EL (cell line): Measurements from ENCODE around the gene ATAT1.
"Not testable (repeated sequence)": the region's sequence is repeated elsewhere in the genome, so short reads cannot be mapped to it uniquely, and the experiment has no call there.

Experiments used
- DNase-seq: peaks from one replicate; pipeline ENCODE4 v3.0.0-alpha.2; 2016

Gene ATAT1

DNA sequence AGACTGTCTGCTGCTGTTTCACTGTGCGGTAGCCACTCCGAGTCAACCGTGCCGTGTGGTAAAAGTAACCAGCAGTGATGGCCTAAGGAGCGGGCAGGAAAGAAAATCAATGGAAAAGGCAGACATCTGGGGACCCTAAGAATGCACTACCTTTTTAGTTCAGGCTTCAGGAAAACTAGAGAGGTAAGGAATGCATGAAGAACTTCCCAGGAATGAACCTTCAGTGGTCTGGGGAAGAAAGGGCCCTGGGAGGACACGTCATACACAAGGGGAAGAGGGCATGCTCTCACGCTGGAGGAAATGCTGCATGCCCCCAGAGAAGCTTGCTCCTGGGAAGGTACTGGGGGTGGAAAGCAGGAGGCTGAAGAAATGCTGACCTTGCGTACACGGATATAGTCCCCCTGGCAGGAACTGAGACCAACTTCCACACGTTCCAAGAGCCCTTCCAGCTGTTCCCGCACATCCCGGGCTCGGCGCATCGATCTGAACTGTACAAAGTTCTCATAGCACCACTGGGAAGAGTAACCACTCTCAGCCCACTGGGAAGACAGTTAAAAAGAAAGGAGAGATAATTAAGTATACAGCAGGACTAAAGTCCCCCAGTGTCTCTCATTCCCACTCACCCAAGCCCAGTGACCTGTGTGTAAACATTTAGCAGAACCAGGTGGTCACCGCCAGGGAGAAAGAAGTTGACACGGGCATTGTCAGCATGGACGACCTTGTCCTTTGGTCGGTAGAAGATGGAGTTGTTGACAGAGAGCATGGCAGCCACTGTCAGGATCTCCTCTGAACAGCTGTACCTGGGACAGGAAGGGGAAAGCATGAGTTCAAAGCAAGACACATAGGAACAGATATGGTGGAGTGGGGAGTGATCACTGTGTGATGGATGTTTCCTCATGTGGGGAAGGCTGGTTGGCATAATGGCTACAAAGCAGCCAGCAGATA lies 28.4 kb downstream of the ATAT1 start:
- DNase-seq, result no peak

DNA sequence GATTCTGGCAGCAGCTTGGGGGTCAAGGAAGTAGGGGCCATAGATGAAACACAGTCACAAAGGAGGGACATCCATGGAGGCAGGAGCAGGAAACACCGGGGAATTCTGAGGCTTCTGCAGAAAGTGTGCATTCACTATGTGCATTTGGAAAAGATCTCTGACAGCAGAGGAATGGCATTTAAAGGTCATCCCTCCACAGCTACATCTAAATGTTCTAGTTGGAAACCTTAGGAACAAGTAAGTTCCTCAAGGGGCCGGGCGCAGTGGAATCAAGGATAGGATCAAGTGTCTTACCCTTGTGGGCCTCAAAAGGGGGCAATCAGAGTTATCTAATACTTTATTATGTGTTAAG lies 29.0 kb downstream of the ATAT1 start:
- DNase-seq, result peak; percentile 25

DNA sequence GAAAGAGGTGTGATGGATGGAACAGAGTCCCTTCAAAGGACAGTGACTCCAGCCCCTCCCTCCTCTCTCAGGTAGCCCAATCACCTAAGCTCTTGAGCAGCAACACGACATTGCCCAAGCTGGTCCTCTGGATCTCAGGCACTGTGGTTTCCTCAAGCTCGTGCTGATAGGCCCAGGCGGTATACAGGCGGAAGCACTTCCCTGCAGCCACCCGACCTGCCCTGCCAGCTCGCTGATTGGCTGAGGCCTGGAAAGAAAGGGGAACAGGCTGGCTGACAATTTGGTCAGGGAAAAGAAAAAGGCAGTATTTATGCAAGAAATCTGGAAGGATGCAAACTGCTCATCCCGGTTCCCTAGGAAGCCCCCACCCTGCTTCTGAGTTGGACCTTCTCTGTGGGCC lies 29.8 kb downstream of the ATAT1 start:
- DNase-seq, result no peak

DNA sequence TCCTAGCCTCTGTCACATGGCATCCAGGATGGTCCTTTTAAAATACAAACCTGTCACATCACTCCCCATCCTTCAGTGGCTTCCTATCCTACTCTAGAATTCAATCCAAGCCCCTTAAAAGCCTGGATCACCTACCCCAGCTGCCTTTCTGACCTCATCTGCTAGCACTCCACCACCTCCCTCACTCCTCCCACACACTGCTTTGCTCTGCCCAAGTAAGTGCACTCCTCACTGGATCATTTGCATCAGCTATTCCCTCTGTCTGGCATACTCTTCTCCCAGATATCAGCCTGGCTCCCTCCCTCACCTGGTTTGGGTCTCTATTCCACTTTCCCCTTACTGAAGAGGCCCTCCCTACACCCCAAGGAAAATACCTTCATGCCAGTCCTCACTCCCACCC lies 30.8 kb downstream of the ATAT1 start:
- no peak for DNase-seq

DNA sequence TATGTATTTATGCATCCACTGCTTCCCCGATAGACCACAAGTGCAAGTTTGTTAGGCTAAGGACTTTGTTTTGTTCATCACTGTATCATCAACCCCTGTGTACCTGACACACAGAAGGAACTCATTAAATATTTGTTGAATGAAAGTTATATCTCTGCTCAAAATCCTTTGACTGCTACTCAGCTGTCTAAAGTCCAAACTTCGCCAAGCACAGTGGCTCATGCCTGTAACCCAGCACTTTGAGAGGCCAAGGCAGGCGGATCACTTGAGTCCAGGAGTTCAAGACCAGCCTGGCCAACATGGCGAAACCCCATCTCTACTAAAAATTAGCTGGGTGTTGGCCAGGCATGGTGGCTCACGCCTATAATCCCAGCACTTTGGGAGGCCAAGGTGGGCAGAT lies 31.2 kb downstream of the ATAT1 start:
- DNase-seq, result not testable (repeated sequence)

DNA sequence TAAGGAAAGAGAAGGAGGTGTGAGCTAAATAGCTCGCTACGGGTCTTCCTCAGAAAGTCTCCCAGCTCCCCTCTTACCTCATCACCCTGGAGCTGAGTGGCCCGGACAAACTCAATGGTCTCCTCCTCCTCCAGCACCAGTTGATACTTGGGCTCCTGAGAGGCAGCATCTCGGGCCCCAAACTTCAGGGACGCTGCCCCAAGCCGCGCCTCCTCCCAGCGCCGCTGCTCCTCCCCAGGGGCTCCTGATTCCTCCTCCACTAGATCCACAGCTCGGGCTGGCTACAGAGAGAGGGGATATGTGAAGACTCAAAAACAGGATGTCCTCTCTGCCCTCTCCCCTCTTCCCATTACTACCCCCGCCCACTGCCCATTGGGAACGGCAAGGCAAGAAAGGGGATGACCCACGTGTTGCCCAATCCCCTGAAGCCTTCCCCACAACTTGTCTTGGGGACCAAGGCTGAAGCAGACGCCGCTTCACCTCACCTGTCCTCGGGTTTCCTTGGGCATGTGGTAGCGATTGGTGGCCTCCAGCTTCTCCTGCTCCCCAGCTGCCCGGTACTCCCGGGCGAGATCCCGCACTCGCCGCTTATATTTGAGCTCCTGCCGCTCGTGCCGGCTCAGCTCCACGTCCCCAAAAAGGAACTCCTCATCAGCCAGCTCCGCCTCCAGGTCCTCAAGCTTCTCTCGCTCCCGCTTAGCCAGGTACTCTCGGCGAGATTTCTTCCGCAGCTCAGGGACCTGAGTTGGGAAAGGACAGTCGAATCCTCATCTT lies 38.5 kb downstream of the ATAT1 start:
- DNase-seq, result no peak

DNA sequence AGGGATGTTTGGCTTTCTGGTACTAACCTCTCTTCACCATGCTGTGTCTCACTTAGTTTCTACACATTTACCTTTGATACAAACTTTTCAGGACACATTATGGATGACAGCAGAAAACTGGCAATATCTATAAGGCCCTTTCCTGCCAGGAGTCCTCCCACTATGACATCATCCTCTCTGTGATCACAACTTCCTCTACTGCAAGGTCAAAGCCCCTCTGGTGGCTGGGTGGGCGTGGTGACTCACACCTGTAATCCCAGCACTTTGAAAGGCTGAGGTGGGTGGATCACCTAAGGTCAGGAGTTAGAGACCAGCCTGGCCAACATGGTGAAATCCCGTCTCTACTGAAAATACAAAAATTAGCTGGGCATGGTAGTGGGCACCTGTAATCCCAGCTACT lies 39.6 kb downstream of the ATAT1 start:
- DNase-seq, result peak; percentile 34

DNA sequence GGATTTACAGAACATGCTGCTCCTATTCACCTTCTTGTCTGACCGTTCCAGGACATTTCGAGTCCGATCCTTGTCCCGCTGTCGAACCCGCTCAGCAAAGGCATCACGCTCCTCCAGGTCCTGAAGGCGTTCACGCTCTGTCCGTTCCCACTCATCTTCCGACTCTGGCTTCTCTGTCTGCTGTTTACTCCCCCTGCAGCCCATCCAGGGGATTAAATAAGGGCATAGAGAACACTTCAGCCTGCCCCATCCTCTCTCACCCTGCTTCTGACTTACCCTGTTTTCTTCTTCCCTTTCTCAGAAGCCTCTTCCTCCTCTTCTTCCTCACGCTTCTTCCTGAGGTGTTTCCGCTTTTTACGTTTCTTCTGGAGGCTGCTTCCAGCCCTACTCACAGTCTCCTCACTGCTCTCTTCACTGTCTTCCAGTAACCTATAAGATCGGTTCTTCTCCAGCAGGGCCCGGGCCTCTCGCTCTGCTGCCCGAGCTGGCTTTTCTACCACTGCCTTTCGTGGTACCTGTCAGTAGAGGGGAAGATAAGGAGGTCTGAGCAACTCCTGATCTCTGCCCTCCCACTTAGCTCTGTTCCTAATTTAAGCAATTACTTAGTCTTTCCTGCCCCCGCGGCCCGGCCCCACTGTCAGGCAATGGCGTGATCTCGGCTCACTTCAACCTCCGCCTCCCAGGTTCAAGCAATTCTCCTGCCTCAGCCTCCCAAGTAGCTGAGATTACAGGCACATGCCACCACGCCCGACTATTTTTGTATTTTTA lies 44.3 kb downstream of the ATAT1 start:
- DNase-seq, result no peak

DNA sequence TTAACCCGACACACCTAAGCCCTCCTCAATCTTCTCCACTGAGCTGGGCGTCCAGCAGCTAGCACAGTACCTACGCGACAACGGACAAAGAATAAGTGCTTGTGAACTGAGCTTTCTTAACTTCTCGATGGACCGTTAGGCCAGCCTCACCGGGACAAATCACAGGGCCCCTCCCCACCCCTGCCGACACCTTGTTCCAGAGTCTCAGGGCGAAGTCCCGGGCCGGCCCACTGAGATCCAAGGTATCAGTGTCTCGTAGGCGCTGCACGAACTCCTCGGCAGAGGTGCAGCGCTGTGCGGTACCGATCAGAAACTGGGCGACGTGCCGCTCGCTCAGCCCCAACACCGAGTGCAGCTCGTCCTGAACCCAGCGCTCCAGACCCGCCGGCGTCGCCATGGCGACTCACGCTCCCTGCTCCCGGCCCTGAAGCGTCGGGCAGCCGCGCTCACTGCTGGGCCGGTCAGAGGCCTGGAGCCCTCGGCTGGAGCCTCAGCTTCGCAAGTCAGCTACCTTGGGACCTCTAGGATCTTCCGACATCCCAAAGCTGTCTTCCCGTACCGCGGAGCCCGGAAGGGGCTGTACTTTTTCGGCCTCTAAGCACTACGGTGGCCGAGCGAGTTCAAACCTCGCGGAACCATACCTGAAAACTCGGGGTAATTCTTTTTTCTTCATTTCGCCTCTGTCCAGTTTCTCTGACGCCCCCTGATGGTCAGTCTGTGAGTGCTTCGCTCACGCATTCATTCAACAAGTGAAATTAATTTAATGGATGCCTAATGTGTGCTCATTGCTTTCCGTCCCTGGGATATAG lies 46.0 kb downstream of the ATAT1 start, which contains the start of gene DHX16:
TSS of gene DHX16 (minus strand) at position 562 of the 809 bp plus-strand sequence. CDS start at position 397, 165 bp downstream.
- peak; percentile 98 for DNase-seq

DNA sequence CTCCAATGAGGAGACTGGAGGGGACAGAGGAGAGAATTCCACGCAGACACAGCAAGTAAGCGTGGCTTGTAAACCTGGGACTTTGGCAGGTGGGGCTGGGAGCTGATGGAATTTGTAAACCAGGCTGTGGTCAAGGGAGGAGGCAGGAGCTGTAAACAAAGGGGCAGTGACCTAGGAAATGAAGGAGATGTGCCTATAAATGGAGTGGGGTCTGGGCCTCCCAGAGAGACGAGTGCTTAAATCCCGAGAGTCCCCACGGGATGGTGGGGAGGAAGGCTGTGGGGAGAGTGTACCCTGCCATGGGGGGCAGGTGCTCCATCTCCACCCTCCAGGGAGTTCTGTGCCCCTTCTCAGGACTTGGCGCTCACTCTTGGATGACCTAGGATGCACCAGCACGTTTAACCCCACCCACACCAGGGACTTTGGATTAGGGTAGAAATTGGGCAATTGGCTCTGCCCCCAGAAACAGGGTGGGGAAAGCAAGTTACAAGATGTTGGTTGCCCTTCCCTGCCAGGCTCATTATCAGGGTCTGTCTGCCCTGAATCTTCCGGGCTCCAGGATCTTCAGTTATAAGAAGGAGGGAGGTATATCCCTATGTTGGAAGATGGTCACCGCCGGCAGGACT lies 50.1 kb downstream of the ATAT1 start:
- no peak for DNase-seq

DNA sequence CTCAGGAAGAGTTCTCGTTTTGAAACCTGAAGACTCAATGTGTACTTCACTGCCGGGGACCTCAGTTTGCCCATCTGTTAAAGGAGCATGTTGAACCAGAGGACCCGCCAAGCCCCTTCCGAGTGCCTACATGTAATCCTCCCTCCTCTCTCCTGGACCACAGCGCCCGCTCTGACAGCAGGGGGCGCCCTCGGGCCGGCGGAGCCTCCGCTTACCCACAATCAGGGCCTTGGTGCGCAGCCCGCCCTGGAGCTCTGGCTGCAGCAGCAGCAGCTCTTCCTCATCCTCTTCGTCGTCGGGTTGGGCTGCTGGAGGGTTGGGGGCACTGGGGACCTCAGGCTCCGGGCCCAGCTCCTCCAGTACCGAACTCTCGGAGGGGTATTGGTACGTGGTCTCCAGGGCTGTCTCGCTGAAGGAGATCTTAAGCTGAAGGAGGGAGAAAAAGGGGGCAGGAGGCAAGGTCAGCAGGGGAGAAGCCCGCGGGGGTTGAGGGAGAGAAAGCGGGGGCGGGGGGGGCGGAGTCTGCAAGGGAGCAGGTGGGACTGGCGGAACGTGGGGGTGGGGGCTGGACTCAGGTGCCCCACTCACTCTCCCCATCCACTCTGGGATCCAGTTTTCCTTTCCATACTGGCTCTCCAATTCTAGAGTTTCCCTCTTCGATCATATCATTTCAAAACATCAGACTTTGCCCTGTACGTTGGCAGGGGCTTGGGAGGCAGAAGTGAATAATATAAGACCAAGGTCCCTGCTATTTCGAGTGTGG lies 52.5 kb downstream of the ATAT1 start:
- DNase-seq, result peak; percentile 73

DNA sequence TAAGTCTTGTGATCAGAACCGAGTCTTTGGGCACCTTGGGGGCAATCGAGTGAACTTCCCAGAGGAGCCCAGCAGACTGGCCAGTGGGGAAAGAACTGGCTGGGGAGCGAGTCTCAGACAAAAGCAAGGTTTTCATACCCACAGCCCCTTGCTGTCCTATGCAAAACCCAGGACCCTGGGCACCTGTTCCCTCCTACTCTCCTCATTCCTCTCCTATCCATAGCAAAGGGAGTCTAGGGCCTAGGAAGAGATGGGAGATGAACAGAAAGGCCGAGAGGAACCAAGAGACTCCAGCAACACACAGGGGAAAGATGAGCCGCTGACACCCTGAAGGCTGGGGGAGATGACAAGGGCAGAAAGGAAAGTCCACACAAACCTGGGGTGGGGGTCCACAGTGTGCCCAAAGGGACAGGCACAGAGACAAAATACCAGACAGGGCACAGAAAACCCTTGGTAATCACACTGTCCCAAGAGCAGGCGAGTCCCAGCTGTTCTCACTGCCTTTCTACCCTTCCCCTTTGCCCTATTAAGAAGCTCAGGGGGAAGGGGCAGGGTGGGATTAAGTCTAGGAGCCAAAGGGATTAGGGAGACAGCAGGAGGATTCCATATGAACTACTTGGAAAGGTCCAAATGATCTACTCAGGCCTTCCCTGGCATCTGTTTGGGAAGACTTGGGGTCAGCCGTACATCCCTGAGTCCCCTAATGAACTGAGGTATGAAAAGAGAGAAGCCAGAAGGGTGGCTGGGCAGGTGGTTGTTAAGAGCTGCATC lies 53.3 kb downstream of the ATAT1 start:
- no peak for DNase-seq

DNA sequence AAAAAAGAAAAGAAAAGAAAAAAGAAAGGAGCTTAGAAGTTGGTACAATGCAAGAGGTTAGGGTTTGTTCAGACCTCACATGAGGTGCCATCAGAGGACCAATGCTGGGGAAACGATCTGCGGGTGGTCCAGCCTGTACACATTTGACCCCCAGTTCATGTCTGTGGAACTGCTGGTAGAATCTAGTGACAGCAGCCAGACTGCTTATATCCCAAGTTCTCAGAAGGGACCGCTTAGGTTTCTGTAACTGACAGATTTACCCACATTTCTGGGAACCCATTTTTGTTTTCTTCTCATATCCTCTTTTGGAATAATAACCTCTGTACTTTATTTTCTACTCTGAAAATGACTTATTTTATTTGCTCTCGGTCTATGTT lies 55.1 kb downstream of the ATAT1 start:
- no peak for DNase-seq

DNA sequence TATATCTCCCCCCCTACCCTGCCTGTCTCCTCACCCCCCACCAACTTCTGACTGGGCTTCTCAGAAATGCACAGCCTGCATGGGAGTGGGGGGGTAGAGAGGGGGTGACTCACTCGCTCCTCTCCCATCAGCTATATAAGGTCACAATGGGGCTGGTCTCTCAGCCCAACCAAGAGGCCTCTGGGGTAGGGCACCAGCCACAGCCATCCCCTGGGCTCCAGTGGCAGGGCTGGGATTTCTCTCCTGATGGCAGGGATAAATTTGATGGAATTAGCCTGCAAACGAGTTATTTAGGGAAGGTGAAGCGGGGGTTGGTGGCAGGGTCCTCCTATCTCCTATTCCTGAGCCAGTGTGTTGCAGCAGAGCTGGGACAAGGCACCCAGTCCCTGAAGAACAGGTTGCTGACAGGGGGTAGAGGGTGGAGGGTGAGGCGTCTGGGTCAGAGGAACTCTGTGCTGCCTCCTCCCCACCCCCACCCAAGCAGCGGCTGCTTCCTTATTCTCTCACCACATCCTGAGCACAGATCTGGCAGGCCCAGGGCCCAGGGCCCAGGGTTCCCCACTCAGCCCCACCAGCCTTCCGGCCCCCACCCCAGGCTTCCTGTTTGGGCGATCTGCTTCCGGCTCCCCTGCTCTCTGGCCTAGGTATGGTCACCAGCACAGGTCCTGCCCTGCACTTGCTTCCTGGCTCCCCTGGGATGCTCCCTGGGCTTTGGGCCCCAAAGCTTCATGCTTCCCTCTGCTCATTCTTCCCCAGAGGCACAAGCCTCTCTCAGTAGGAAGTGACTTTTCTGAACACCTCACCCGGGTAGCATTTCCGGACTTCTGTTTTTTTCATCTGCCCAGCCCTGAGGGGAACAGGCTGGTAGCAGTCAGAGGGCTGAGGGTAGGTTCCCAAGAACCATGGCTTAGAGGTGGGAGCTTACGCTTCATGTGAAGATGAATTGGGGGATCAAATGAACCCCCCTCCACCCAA lies 55.8 kb downstream of the ATAT1 start:
- DNase-seq, result peak; percentile 92

DNA sequence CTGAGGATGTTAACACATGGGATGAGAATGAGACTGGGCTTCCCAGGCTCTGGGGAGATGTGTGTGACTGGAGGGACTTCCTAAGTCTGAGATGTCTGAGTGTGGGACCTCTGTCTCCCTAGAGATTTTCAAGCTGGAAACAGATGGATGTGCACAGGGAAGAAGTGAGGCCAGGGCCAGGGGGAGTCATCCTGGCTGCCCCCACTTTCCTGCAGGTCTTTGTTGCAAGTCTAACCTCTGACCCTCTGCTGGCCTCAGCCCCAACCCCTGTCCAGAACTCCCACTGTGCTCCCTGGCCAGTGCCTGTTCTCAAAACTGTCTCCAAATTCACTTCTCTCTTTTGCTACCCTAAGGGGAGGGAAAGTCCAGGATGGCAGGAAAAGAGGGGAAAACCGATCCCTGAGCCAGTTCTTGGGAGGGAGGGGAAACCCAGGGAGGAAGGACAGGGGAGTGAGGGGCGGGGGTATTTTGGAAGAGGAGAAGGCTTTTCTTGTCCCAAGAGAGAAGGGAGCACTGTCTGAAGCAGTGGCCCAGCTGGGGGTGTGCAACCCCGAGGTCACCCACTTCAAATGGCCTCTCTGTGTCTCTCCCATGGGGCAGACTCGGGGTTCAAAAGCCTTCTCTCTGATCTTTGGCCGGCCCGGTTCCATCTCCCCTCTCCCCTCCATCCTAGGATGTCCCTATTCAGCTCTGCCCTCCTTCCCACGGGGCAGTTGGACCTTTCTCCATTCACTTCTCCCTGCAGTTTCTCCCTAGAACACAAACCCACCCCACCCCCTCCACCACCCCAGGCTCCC lies 56.7 kb downstream of the ATAT1 start:
- peak; percentile 30 for DNase-seq

DNA sequence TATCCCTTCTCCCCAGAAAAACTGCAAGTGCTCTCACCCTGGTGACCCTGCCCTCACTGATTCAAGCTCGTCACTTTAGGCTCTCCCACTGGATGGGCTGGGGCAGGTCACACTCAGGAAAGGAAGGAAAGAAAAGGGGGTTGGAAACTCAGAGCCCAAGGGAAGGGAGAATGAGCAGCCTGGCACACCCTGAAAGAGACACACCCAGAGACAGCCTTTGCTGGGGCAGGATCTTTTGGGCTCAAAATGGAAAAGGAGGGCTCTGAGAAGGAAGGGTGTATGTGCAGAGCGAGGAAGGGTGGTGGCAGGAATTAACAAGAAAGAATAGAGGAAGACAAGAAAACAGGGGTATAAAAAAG lies 57.3 kb downstream of the ATAT1 start:
- DNase-seq, result peak; percentile 28

DNA sequence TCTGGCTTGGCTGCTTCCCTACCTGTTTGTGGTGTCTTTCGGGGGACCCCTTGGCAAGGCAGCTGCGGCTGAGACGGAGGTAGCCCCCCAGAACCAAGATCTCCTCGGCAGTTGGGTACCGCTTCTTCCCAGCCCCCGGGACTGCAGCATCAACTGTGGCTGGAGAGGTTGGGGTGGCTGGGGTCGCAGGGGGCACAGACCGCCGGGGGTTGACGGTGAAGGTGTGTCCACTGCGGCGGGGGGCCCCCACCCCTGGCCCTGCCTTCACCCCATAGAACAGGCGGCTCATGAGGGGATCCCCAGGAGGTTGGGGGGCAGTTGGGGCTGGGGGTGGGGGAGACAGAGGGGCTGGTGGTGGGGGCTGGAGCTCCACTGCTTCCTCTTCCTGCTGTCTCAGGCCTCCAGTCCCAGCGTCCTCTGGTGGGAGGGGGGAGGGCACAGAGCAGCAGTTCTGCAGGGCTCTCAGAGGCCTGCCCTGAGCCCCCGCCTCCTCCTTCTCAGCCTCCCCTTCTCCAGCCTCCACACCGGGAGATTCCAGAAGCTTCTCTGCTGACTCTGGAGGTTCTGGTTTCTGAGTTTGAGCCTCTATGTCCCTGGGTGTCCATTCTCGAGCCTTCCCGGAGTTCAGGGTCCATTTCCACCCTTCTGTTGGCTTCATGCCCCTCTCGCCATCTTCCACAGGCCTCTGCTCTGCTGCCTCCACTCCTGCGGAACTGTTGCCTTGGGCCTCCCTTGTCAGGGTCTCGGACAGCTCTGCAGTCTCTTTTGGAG lies 57.9 kb downstream of the ATAT1 start:
- peak; percentile 60 for DNase-seq
